Measurements from ENCODE around the gene ACSL5. TPM values are rescaled to one million over a fixed set of nuclear protein-coding genes. Genes with fewer than 3 reads are reported as not detected.

The ACSL5 gene, protein sequence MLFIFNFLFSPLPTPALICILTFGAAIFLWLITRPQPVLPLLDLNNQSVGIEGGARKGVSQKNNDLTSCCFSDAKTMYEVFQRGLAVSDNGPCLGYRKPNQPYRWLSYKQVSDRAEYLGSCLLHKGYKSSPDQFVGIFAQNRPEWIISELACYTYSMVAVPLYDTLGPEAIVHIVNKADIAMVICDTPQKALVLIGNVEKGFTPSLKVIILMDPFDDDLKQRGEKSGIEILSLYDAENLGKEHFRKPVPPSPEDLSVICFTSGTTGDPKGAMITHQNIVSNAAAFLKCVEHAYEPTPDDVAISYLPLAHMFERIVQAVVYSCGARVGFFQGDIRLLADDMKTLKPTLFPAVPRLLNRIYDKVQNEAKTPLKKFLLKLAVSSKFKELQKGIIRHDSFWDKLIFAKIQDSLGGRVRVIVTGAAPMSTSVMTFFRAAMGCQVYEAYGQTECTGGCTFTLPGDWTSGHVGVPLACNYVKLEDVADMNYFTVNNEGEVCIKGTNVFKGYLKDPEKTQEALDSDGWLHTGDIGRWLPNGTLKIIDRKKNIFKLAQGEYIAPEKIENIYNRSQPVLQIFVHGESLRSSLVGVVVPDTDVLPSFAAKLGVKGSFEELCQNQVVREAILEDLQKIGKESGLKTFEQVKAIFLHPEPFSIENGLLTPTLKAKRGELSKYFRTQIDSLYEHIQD
- total RNA-seq: 3.5 and 8.6 TPM in 2 replicates

- no peak for DNase-seq (ENCODE audit: low read depth)
- H3K4me3 ChIP-seq (ENCODE audit: low read depth, low read length): no peak within 1 kb of the TSS
- TF ChIP-seq CTCF (IDR thresholded peaks at IDR 0.05; ENCODE audit: insufficient read depth, low read depth, low read length): no peak
Measured at GRCh38 chr10:112373912-112374338, at the start of gene ACSL5. Gene ACSL5, plus strand, starts transcription at chr10:112374116. Its CDS starts 20,831 bp downstream, at chr10:112394947.

DNA sequence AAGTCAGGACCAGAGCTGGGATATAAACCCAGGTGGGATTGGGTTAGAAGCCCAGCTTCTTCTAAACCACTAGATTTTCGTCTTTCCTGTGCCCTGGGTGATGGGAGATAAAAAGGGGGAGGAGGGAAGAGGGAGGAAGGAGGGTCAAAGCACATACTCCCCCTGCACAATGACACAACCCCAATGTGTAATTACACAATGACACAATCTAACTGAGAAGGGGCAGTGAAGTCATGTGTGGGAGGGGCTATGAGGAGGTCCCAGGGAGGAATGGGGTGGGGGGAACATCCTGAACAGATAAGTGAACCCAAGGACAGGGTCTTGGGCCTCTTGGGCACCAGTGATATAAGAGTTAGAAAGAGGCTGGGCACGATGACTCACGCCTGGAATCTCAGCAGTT, 46.2 kb upstream of the ACSL5 start:
- H3K4me3 ChIP-seq (ENCODE audit: low read depth, low read length): no peak overlapping the region
- DNase-seq (ENCODE audit: low read depth): no peak
- TF ChIP-seq CTCF (IDR thresholded peaks at IDR 0.05; ENCODE audit: insufficient read depth, low read depth, low read length): no peak

DNA sequence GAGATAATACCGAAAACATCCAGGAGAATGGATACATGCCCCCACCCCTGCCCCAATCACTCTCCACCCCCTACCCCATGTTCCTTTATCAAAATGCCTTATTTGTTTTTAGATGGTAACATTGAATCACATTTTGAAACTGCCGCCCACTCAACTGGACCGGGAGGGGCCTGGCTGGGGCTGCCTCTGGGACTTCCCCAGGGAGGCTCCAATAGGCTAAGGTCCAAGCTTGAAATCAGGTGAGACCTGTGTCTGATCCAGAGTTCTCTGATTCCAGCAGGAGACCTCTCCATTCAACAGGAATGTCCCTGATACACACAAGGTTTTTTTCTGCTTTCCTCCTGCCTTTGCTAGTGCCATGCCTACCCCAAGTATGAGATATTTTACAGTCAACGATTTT, 43.8 kb upstream of the ACSL5 start:
- no peak for TF ChIP-seq CTCF (IDR thresholded peaks at IDR 0.05; ENCODE audit: insufficient read depth, low read depth, low read length)
- H3K4me3 ChIP-seq (ENCODE audit: low read depth, low read length): no peak overlapping the region
- DNase-seq (ENCODE audit: low read depth): no peak

DNA sequence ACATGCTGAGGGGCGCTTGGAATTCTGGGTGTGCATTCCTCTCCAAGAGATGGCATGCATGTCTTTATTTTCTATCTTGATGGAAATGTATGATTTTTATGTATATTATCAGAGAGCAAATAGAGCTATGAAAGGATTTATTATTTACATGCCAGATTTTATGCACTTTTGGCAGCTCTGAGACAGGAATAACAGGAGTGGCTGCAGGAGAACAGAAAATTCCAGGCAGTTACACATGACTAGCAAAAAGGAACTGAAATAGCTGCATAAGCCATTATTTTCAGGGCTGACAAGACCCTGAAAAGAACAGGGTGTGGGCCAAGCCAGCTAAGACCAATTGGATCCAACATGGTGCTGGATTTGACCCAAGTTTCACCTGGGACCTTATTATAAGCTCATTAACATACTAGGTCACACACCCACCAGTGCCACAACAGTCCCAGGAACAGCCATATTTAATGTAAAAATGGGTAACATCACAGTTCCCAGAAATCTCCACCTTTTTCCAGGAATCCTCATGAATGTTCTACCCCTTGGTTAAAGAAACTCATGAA, 43.2 kb upstream of the ACSL5 start:
- DNase-seq (ENCODE audit: low read depth): no peak
- no peak for TF ChIP-seq CTCF (IDR thresholded peaks at IDR 0.05; ENCODE audit: insufficient read depth, low read depth, low read length)
- no peak overlapping the region for H3K4me3 ChIP-seq (ENCODE audit: low read depth, low read length)

GRCh38 chr10:112332022-112332421, 41.9 kb upstream of the ACSL5 start:
- DNase-seq (ENCODE audit: low read depth): no peak
- no peak for TF ChIP-seq CTCF (IDR thresholded peaks at IDR 0.05; ENCODE audit: insufficient read depth, low read depth, low read length)
- no peak overlapping the region for H3K4me3 ChIP-seq (ENCODE audit: low read depth, low read length)

- no peak for DNase-seq (ENCODE audit: low read depth)
- no peak for TF ChIP-seq CTCF (IDR thresholded peaks at IDR 0.05; ENCODE audit: insufficient read depth, low read depth, low read length)
- H3K4me3 ChIP-seq (ENCODE audit: low read depth, low read length): no peak overlapping the region
Measured at GRCh38 chr10:112332509-112333228, 41.2 kb upstream of the ACSL5 start.

Data from fibroblast of villous mesenchyme (primary cell).